CD4-positive, alpha-beta T cell (primary cell): ENCODE results near the gene SEC31B. TPM values are rescaled to one million over a fixed set of nuclear protein-coding genes. Genes with fewer than 3 reads are reported as not detected.

Experiments used
- ATAC-seq: fragments of 200-7000 bp; cut with Tn5 transposase; one replicate; pipeline ENCODE4 v1.10.0; 2022; ENCODE audit warnings: mild to moderate bottlenecking; ENCODE audit not compliant: poor library complexity
- CTCF ChIA-PET: fragments of 350-600 bp; sonication (Branson Sonifier 250); formaldehyde crosslinking; loops from one replicate; lab custom pipeline; 2021; ENCODE audit warnings: antibody characterized with exemption, inconsistent platforms; lab: Charles Lee
- POLR2A ChIA-PET: fragments of 350-600 bp; sonication (Branson Sonifier 250); formaldehyde crosslinking; loops from one replicate; lab custom pipeline; 2021; ENCODE audit warnings: antibody characterized with exemption, inconsistent platforms; lab: Charles Lee
- DNase-seq, 14 experiments: peaks; one replicate each; pipeline ENCODE4 v3.0.0-alpha.2; 2013 to 2020; ENCODE audit warnings: mixed read lengths in 2 of 14
- H3K27ac ChIP-seq, 2 donors: one replicate each; pipeline versions ENCODE4 v1.5.1 to v1.7.0; 2013; ENCODE audit warnings: low read length in 2 of 2, low read depth in 1 of 2, mild to moderate bottlenecking in 1 of 2
- H3K27me3 ChIP-seq, 2 experiments: 1 replicate in 1 of 2; 2 replicates in 1 of 2; pipeline versions ENCODE4 v1.6.1 to v1.7.0; 2013; ENCODE audit warnings: low read length in 2 of 2, control low read depth in 1 of 2, mild to moderate bottlenecking in 1 of 2, moderate library complexity in 1 of 2; ENCODE audit not compliant: insufficient read depth in 2 of 2, control insufficient read depth in 1 of 2
- H3K36me3 ChIP-seq: one replicate; pipeline ENCODE4 v1.6.1; 2013; ENCODE audit warnings: low read length, control low read depth; ENCODE audit not compliant: insufficient read depth
- H3K4me1 ChIP-seq: one replicate; pipeline ENCODE4 v1.6.1; 2013; ENCODE audit warnings: low read length, control low read depth; ENCODE audit not compliant: insufficient read depth
- H3K4me3 ChIP-seq: one replicate; pipeline ENCODE4 v1.5.1; 2013; ENCODE audit warnings: mild to moderate bottlenecking, low read length, moderate library complexity
- H3K9me3 ChIP-seq, 2 experiments: 1 replicate in 1 of 2; 2 replicates in 1 of 2; pipeline versions ENCODE4 v1.6.1 to v1.7.0; 2013; ENCODE audit warnings: low read length in 2 of 2, mild to moderate bottlenecking in 2 of 2, control low read depth in 1 of 2, moderate library complexity in 1 of 2; ENCODE audit not compliant: control insufficient read depth in 1 of 2, insufficient read depth in 1 of 2
- H3K27ac Mint-ChIP-seq: one replicate; pipeline ENCODE4 v1.8.0; 2020; ENCODE audit warnings: mixed read lengths
- H3K27me3 Mint-ChIP-seq: one replicate; pipeline ENCODE4 v1.8.0; 2021; ENCODE audit warnings: mixed read lengths
- H3K36me3 Mint-ChIP-seq: one replicate; pipeline ENCODE4 v1.8.0; 2021; ENCODE audit warnings: low read depth, mixed read lengths
- H3K4me1 Mint-ChIP-seq: one replicate; pipeline ENCODE4 v1.8.0; 2021; ENCODE audit warnings: low read depth, mixed read lengths
- H3K4me3 Mint-ChIP-seq: one replicate; pipeline ENCODE4 v1.8.0; 2020; ENCODE audit warnings: mild to moderate bottlenecking, mixed read lengths
- H3K9me3 Mint-ChIP-seq: one replicate; pipeline ENCODE4 v1.8.0; 2020; ENCODE audit warnings: mixed read lengths
- intact Hi-C, 2 experiments: fragments of 100-400 bp; cut with DNase I in 1 of 2; cut with micrococcal nuclease in 1 of 2; formaldehyde crosslinking; loops; one replicate each; pipeline versions ENCODE4 v1.15.1 to v1.9.0; 2023 to 2025; cut with DNase I, micrococcal nuclease
- total RNA-seq, 174 experiments: library from RNA in 2 of 174; stranded (reverse) in 2 of 174; gene quantifications; one replicate each; pipeline ENCODE4 v1.2.3 and lab custom pipeline; 2021 to 2026
- TF ChIP-seq, protein P1 (sequence below): fragments of 200-600 bp; IDR thresholded peaks from one replicate; pipeline ENCODE4 v1.8.0; 2022; ENCODE audit warnings: antibody characterized with exemption, mild to moderate bottlenecking

Gene SEC31B
- total RNA-seq, 2 experiments from 2014 or later: 49.2 to 52.1 TPM

DNA sequence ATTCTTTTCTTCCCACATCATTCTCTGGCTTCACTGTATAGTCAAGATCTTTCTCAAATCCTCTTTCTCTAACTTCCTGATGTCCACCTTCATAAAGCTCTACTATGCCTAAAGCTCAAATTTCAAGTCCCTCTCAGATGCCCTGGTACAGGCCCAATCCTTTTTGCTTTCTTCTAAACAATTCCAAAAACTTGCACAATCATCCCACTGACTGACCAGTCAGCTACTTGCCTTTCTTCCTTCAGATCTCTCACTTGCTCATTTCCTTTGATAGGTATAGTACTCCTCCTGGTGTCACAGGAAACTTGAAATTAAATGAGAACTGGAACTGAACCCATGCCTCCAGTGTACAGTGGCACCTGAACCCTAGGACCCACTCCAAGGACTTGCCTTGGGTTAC lies 18.2 kb downstream of the SEC31B start:
- Mint-ChIP-seq H3K27me3 (no peaks in the 10 kb centered on the region), H3K36me3 (peaks cover 90% of the 10 kb centered on the region), H3K4me1 (no peaks in the 10 kb centered on the region), H3K9me3 (no peaks in the 10 kb centered on the region), H3K27ac (no peak overlapping the region), H3K4me3 (no peak overlapping the region)
- intact Hi-C loops: loop anchor here in 1 of 2 experiments (10.0 kb wide), 1 partner anchor 657 kb away; no protein-coding TSS in a partner anchor
- TF ChIP-seq, protein P1, sequence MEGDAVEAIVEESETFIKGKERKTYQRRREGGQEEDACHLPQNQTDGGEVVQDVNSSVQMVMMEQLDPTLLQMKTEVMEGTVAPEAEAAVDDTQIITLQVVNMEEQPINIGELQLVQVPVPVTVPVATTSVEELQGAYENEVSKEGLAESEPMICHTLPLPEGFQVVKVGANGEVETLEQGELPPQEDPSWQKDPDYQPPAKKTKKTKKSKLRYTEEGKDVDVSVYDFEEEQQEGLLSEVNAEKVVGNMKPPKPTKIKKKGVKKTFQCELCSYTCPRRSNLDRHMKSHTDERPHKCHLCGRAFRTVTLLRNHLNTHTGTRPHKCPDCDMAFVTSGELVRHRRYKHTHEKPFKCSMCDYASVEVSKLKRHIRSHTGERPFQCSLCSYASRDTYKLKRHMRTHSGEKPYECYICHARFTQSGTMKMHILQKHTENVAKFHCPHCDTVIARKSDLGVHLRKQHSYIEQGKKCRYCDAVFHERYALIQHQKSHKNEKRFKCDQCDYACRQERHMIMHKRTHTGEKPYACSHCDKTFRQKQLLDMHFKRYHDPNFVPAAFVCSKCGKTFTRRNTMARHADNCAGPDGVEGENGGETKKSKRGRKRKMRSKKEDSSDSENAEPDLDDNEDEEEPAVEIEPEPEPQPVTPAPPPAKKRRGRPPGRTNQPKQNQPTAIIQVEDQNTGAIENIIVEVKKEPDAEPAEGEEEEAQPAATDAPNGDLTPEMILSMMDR: no peak
- no peaks in the 10 kb centered on the region for H3K9me3 ChIP-seq
- no peak overlapping the region for H3K4me3 ChIP-seq
- peaks cover 79% of the 10 kb centered on the region for H3K36me3 ChIP-seq
- no peaks in the 10 kb centered on the region for H3K27me3 ChIP-seq
- ChIA-PET CTCF (no interaction called here), POLR2A (no interaction called here)
- ATAC-seq (no peak), DNase-seq (no peak)
- no peak overlapping the region for H3K27ac ChIP-seq
- H3K4me1 ChIP-seq: no peaks in the 10 kb centered on the region

DNA sequence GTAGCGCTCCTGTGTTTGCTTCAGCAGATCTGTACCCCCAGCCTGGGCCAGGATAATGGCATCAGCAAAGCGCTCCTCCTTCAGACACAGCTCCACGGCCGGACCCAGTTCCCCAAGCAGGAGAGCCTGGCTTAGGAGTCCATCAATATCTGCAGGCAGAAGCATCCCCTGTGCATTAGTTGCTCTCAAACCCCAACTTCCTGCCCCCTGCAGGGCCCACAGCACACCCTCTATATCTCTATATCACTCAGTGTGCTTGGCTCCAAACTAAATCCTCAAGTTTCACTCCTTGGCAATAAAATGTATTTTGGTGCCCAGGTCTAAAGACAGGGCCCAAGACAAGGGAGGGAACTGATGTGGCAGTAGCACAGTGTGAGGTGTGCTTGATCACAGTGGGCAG lies 21.6 kb downstream of the SEC31B start:
- Histone ChIP-seq H3K4me3 (no peak overlapping the region), H3K36me3 (peaks cover 80% of the 10 kb centered on the region), H3K9me3 (no peaks in the 10 kb centered on the region), H3K27ac (no peak overlapping the region), H3K4me1 (no peaks in the 10 kb centered on the region), H3K27me3 (no peaks in the 10 kb centered on the region)
- Mint-ChIP-seq H3K36me3 (peaks cover 92% of the 10 kb centered on the region), H3K4me1 (no peaks in the 10 kb centered on the region), H3K9me3 (no peaks in the 10 kb centered on the region), H3K4me3 (no peak overlapping the region), H3K27ac (no peak overlapping the region), H3K27me3 (no peaks in the 10 kb centered on the region)
- DNase-seq: no peak
- no peak for ATAC-seq
- ChIA-PET POLR2A (no interaction called here), CTCF (no interaction called here)
- intact Hi-C loops: no loop called here
- TF ChIP-seq, protein P1: no peak

DNA sequence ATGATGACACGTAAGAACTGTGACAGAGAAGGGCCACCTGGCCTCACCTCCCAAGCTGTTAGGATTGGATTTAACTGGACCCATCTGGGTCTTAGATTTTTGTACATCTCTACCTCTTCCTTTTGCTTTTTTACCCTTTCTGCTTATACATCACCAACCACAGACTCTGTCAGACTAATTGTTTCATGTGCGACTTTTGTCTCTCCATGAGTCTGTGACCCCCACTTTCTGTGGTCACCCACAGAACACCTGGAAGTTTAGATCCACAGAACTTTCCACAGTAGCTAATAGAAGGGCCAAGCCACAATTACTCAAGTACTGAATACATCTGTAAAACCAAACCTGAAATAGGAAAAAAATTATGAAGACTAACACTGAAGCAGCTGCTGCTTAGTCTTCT lies 23.1 kb downstream of the SEC31B start:
- DNase-seq (no peak), ATAC-seq (no peak)
- no peak overlapping the region for H3K27ac Mint-ChIP-seq
- ChIA-PET POLR2A (no interaction called here), CTCF (interaction anchor here (1.3 to 1.8 kb wide), 2 partner anchors 12 to 15 kb away, joined by 5 to 6 read pairs; no protein-coding TSS in a partner anchor)
- H3K4me3 ChIP-seq: no peak overlapping the region
- no peaks in the 10 kb centered on the region for H3K4me1 Mint-ChIP-seq
- no peaks in the 10 kb centered on the region for H3K9me3 Mint-ChIP-seq
- no peaks in the 10 kb centered on the region for H3K9me3 ChIP-seq
- peaks cover 68% of the 10 kb centered on the region for H3K36me3 ChIP-seq
- H3K4me1 ChIP-seq: no peaks in the 10 kb centered on the region
- H3K27me3 ChIP-seq: no peaks in the 10 kb centered on the region
- no peak overlapping the region for H3K27ac ChIP-seq
- no peaks in the 10 kb centered on the region for H3K27me3 Mint-ChIP-seq
- intact Hi-C loops: no loop called here
- no peak overlapping the region for H3K4me3 Mint-ChIP-seq
- TF ChIP-seq, protein P1: no peak
- peaks cover 88% of the 10 kb centered on the region for H3K36me3 Mint-ChIP-seq
